GM12891 (cell line): ENCODE results near the gene RNF213.

Experiments
- POLR2A ChIP-seq: IDR thresholded peaks from 2 replicates; pipeline ENCODE4 v1.6.1; 2011; ENCODE audit warnings: low read depth, low read length, control low read depth
- POLR2AphosphoS5 ChIP-seq: IDR thresholded peaks from 2 replicates; pipeline ENCODE4 v1.6.1; 2011; ENCODE audit warnings: low read depth, low read length, control low read depth
- SPI1 ChIP-seq: IDR thresholded peaks from 2 replicates; pipeline ENCODE4 v1.6.1; 2011; ENCODE audit warnings: low read depth, low read length, control low read depth
- TAF1 ChIP-seq: IDR thresholded peaks from 2 replicates; pipeline ENCODE4 v1.6.1; 2011; ENCODE audit warnings: low read depth, low read length, control low read depth

DNA sequence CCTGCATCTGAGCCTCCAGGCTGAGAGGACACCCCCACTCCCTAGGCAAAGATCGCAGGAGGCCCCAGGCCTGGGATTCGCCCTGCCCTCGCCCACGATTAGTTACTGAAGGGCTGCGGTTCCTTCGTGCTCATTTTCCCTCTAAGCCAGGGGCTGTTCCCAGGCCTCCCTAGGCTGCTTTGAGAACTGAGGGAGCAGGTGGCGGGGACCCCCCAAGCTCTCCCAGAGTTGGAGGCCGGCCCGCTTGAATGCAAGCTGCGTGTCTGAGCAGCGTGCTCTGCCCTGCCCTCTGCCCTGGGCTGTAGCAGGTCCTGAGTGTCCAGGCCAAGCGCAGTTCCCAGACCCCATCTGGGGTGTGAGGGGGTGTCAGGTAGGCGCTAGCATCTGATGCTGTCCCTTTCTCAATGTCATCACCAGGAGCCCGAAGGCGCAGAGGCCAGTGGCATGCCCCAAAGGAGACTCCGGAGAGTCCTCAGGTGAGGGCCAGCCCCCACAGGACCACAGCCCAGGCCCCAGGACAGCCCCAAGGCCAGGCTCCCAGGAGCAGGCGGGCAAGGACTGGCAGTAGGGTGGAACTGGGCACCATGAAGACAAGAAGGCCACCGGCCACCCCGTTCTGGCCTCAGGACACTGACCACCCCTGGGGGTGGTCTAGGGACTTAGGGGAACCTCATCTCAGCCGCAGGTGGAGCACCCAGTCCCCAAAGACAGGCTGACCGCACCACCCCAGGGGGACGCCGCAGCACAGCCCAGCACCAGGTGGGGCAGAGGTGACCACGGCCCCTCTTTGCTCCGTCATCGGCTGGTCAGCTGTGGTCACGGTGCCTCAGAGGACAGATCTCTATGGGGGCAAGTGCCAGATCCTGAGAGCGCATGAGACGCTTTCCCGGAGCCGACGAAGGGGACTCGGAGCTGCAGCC is 169.0 kb downstream of the RNF213 start:
- TF ChIP-seq POLR2A (no peak), POLR2AphosphoS5 (no peak), SPI1 (no peak), TAF1 (no peak)
